GM12878 (cell line): ENCODE data around the gene SLC7A10. TPM values are rescaled to one million over a fixed set of nuclear protein-coding genes. Genes with fewer than 3 reads are reported as not detected.

Experiments
- ATAC-seq: fragments of 200-7000 bp; cut with Tn5 transposase; 3 replicates; pipeline ENCODE4 v1.9.1; 2020; ENCODE audit warnings: mild to moderate bottlenecking, moderate library complexity
- BruUV-seq: library from RNA; stranded (reverse); fragments of 400-500 nt; replicated peaks from 2 replicates; lab custom pipeline; 2021; lab: Mats Ljungman, UMichigan
- CTCF ChIA-PET: fragments of 300-600 bp; sonication (Branson Sonifier 250); formaldehyde crosslinking; extraction: SDS; loops from one replicate; lab custom pipeline; 2021; ENCODE audit warnings: inconsistent platforms; lab: Yijun Ruan, JAX
- POLR2A ChIA-PET: fragments of 350-600 bp; formaldehyde crosslinking; extraction: SDS; loops from one replicate; lab custom pipeline; 2021; ENCODE audit warnings: inconsistent platforms; lab: Charles Lee
- RAD21 ChIA-PET: fragments of 300-600 bp; sonication (Branson Sonifier 250); formaldehyde crosslinking; loops from one replicate; lab custom pipeline; 2023; ENCODE audit warnings: antibody characterized with exemption; ENCODE audit not compliant: unreplicated experiment; lab: Charles Lee
- SMC1A ChIA-PET: fragments of 300-600 bp; sonication (Branson Sonifier 250); formaldehyde crosslinking; loops from one replicate; lab custom pipeline; 2023; ENCODE audit not compliant: unreplicated experiment, uncharacterized antibody; lab: Charles Lee
- DNase-seq: peaks from one replicate; pipeline ENCODE4 v3.0.0-alpha.2; 2011; ENCODE audit warnings: low read depth, low spot score
- FAIRE-seq: peaks from 3 replicates; lab custom pipeline; 2011; peaks lifted over from hg19 to GRCh38; lab: Jason Lieb, UNC
- H2AFZ ChIP-seq: 2 replicates; pipeline ENCODE4 v1.6.0; 2011; ENCODE audit warnings: low read depth, low read length, control low read depth; ENCODE audit not compliant: control insufficient read depth
- H3K27ac ChIP-seq: 2 replicates; pipeline ENCODE4 v1.5.1; 2011; ENCODE audit warnings: control low read depth; ENCODE audit not compliant: control insufficient read depth, insufficient read depth
- H3K27me3 ChIP-seq, 2 experiments: replicated peaks in 1 of 2; 2 replicates each; pipeline versions ENCODE4 v1.6.0 to v1.6.1; 2011; ENCODE audit warnings: low read length in 1 of 2; ENCODE audit not compliant: control insufficient read depth in 2 of 2, insufficient read depth in 2 of 2
- H3K36me3 ChIP-seq, 2 experiments: 2 replicates each; pipeline ENCODE4 v1.5.1; 2011; ENCODE audit warnings: low read length in 1 of 2; ENCODE audit not compliant: control insufficient read depth in 2 of 2, insufficient read depth in 2 of 2
- H3K4me1 ChIP-seq: 2 replicates; pipeline ENCODE4 v1.6.1; 2011; ENCODE audit warnings: mild to moderate bottlenecking, low read length, moderate library complexity, mixed read lengths; ENCODE audit not compliant: control insufficient read depth, insufficient read depth
- H3K4me2 ChIP-seq: 2 replicates; pipeline ENCODE4 v1.6.0; 2011; ENCODE audit warnings: control low read depth; ENCODE audit not compliant: control insufficient read depth, insufficient read depth
- H3K4me3 ChIP-seq: fragments of 200-600 bp; sonication (generic); 2 replicates; pipeline ENCODE4 v1.5.1; 2016
- H3K79me2 ChIP-seq: 2 replicates; pipeline ENCODE4 v1.6.0; 2011; ENCODE audit warnings: low read length; ENCODE audit not compliant: control insufficient read depth, insufficient read depth
- H3K9ac ChIP-seq: 2 replicates; pipeline ENCODE4 v1.8.0; 2011; ENCODE audit warnings: low read length, control low read depth, mixed read lengths; ENCODE audit not compliant: control insufficient read depth, insufficient read depth
- H3K9me3 ChIP-seq: replicated peaks from 3 replicates; pipeline ENCODE4 v1.5.1; 2011; ENCODE audit warnings: mild to moderate bottlenecking, low read length; ENCODE audit not compliant: control insufficient read depth, insufficient read depth
- H4K20me1 ChIP-seq: 2 replicates; pipeline ENCODE4 v1.6.0; 2011; ENCODE audit not compliant: control insufficient read depth, insufficient read depth
- ATF7 ChIP-seq: fragments of 450-650 bp; IDR thresholded peaks from 2 replicates; pipeline ENCODE4 v1.6.1; 2016; ENCODE audit warnings: low read depth, mild to moderate bottlenecking
- BCL11A ChIP-seq: IDR thresholded peaks from 2 replicates; pipeline ENCODE4 v1.6.1; 2011; ENCODE audit warnings: low read depth, low read length
- BHLHE40 ChIP-seq, 2 experiments: fragments of 450-650 bp in 1 of 2; IDR thresholded peaks; 2 replicates each; pipeline ENCODE4 v1.6.1; 2011 to 2017; ENCODE audit warnings: low read depth in 2 of 2, borderline replicate concordance in 1 of 2, improper control_type of control experiment in 1 of 2, low read length in 1 of 2, mild to moderate bottlenecking in 1 of 2
- CREB1 ChIP-seq: IDR thresholded peaks from 2 replicates; pipeline ENCODE4 v1.6.1; 2012; ENCODE audit warnings: low read depth, mild to moderate bottlenecking, inconsistent platforms
- EGR1 ChIP-seq, 2 experiments: IDR thresholded peaks; 1 replicate in 1 of 2; 2 replicates in 1 of 2; pipeline ENCODE4 v1.6.1; 2011 to 2012; ENCODE audit warnings: low read depth in 2 of 2, low read length in 2 of 2, borderline replicate concordance in 1 of 2, mild to moderate bottlenecking in 1 of 2, moderate library complexity in 1 of 2
- ESRRA ChIP-seq: IDR thresholded peaks from 2 replicates; pipeline ENCODE4 v1.6.1; 2012; ENCODE audit warnings: mild to moderate bottlenecking, low read length, improper control_type of control experiment
- IKZF1 ChIP-seq: fragments of 450-650 bp; conservative IDR thresholded peaks from 2 replicates; pipeline ENCODE4 v1.6.1; 2017; ENCODE audit warnings: antibody characterized with exemption, mild to moderate bottlenecking
- IKZF2 ChIP-seq, 2 experiments: fragments of 450-650 bp; IDR thresholded peaks; 2 replicates each; pipeline ENCODE4 v1.6.1; 2017; ENCODE audit warnings: mild to moderate bottlenecking in 2 of 2, moderate library complexity in 2 of 2
- MEF2B ChIP-seq: fragments of 450-650 bp; IDR thresholded peaks from 2 replicates; pipeline ENCODE4 v1.6.1; 2018; ENCODE audit warnings: mild to moderate bottlenecking, moderate library complexity; ENCODE audit not compliant: partially characterized antibody, poor library complexity, severe bottlenecking
- RCOR1 ChIP-seq: conservative IDR thresholded peaks from 2 replicates; pipeline ENCODE4 v1.6.1; 2012; ENCODE audit warnings: low read depth, low read length, improper control_type of control experiment
- SMAD1 ChIP-seq: fragments of 450-650 bp; IDR thresholded peaks from 2 replicates; pipeline ENCODE4 v1.6.1; 2018; ENCODE audit warnings: mild to moderate bottlenecking, low read depth; ENCODE audit not compliant: partially characterized antibody
- ZBTB11 ChIP-seq: fragments of 450-650 bp; formaldehyde crosslinking; IDR thresholded peaks from 2 replicates; pipeline ENCODE4 v1.5.0; 2022; ENCODE audit warnings: mild to moderate bottlenecking, missing genetic modification characterization
- WGBS: methylation state at CpG from one replicate; pipeline ENCODE4 v1.1.6; 2016; ENCODE audit warnings: low lambda C conversion rate; ENCODE audit not compliant: insufficient replicate concordance, insufficient coverage; ENCODE audit errors: missing lambda C conversion rate; 5-methylcytosine and 5-hydroxymethylcytosine counted together
- in situ Hi-C: fragments of 300-500 bp; cut with MboI; formaldehyde crosslinking; loops from 9 replicates; pipeline ENCODE4 v1.14.3; 2018; ENCODE audit warnings: mixed read lengths
- intact Hi-C: fragments of 100-400 bp; cut with micrococcal nuclease; formaldehyde crosslinking; loops from one replicate; pipeline ENCODE4 v1.14.2; 2022; ENCODE audit not compliant: unreplicated experiment
- polyA plus RNA-seq, 11 experiments: library from polyadenylated mRNA; depleted of rRNA in 4 of 11; unstranded in 6 of 11; stranded (reverse) in 5 of 11; fragments of >200 nt; fragmentation: Nextera tagmentation in 4 of 11; fragmentation: Illumina TruSeq in 1 of 11; extraction: Ambion mirVana in 4 of 11; extraction: Trizol in 1 of 11; gene quantifications; 1 replicate in 1 of 11; 2 replicates in 10 of 11; pipeline versions ENCODE4 v1.2.1 to v1.2.3, GENCODE V29; 2011 to 2016; ENCODE audit warnings: inconsistent platforms in 2 of 11, missing spikeins in 2 of 11, low read depth in 1 of 11
- total RNA-seq, 4 experiments: library from RNA; depleted of rRNA in 3 of 4; stranded (reverse); fragments of >200 nt in 3 of 4; fragmentation: Illumina TruSeq in 1 of 4; extraction: Trizol in 1 of 4; gene quantifications; 2 replicates each; pipeline versions ENCODE4 v1.2.1 to v1.2.3, GENCODE V29; 2013 to 2021
- TF ChIP-seq, protein P1 (sequence below): IDR thresholded peaks from 2 replicates; pipeline ENCODE4 v1.6.1; 2011; ENCODE audit warnings: borderline replicate concordance, low read depth, mild to moderate bottlenecking, moderate library complexity, low read length; ENCODE audit not compliant: insufficient read depth, poor library complexity, severe bottlenecking

Gene SLC7A10
- total and polyA plus RNA-seq, 10 of the 15 experiments (the other 5 are each of a cell fraction or from before 2014, with no cell fraction given), result not detected

DNA sequence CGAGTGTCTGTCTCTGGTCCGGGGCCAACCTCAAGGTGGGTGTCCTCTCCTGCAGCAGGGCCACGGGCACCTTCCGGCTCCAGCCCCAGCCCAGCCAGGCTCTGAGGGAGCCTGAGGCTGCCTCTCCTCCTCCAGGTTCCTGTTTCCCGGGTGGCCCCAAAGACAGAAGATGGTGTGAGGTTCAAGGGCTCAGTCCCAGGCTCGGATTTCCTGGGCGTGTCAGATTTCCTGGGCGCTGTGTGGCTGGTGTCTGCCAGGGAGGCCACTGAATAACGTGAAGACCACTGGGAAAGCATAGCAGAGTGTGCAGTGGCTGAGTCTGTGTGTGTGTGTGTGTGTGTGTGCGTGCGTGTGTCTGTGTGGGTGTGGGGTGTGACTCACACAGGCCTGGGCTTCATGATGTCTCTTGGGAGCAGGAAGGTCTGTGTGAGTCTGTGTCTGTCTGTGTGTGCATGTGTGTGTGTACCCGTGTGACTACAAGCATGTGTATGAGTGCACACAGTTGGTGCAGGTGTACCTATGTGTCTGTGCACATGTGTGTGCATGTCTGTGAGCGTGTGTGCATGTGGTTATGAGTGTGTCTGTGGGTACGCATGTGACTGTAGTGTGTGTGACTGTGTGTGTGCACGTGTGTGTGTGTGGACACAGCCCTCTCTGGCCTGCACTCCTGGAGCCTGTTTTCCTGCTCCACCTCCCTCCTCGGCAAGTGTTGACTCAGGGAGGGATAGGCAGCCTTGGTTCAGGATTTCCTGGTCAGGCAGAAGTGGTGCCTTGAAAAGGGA, 48.4 kb upstream of the SLC7A10 start:
- Histone ChIP-seq H3K79me2 (no peaks in the 10 kb centered on the region), H3K4me2 (no peak overlapping the region), H3K27ac (no peak overlapping the region), H3K9ac (no peak overlapping the region), H4K20me1 (no peaks in the 10 kb centered on the region), H3K4me1 (no peaks in the 10 kb centered on the region)
- in situ Hi-C loops, result no loop called here
- FAIRE-seq, result peak; percentile 35
- SMC1A ChIA-PET, result no interaction called here
- ATAC-seq, result peak; percentile 47
- CTCF ChIA-PET, result no interaction called here
- DNase-seq, result no peak
- peak; percentile 62 for TF ChIP-seq MEF2B
- no peak for TF ChIP-seq SMAD1
- TF ChIP-seq ESRRA, result no peak
- no peak for TF ChIP-seq BCL11A
- TF ChIP-seq CREB1, result no peak
- TF ChIP-seq ZBTB11 (CRISPR knock-in tag), result no peak
- TF ChIP-seq RCOR1, result no peak
- peak in 1 of 2 experiments; percentile 31; a peak in 1 of 4 replicates for TF ChIP-seq IKZF2 (IDR thresholded peaks at IDR 0.05)
- peak in 1 of 2 experiments; percentile 28; a peak in 1 of 4 replicates for TF ChIP-seq BHLHE40 (IDR thresholded peaks at IDR 0.05; ENCODE audit: borderline replicate concordance in 1 of 2, low read depth in 2 of 2, low read length in 1 of 2)
- TF ChIP-seq, protein P1, sequence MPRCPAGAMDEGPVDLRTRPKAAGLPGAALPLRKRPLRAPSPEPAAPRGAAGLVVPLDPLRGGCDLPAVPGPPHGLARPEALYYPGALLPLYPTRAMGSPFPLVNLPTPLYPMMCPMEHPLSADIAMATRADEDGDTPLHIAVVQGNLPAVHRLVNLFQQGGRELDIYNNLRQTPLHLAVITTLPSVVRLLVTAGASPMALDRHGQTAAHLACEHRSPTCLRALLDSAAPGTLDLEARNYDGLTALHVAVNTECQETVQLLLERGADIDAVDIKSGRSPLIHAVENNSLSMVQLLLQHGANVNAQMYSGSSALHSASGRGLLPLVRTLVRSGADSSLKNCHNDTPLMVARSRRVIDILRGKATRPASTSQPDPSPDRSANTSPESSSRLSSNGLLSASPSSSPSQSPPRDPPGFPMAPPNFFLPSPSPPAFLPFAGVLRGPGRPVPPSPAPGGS, result peak; percentile 21
- TF ChIP-seq EGR1 (IDR thresholded peaks at IDR 0.05; ENCODE audit: borderline replicate concordance in 1 of 2, low read depth in 2 of 2, low read length in 2 of 2), result no peak
- TF ChIP-seq ATF7, result 0 out of 2 replicates have a peak, but pooled peaks have one; percentile 31
- TF ChIP-seq IKZF1, result peak; percentile 32; the same call in 1 of the 2 replicates
- TF ChIP-seq, all 136 proteins: peak for 6
- ChIA-PET RAD21 (no interaction called here), POLR2A (no interaction called here)
- Histone ChIP-seq H3K27me3 (no peaks in the 10 kb centered on the region), H3K9me3 (no peaks in the 10 kb centered on the region), H3K36me3 (no peaks in the 10 kb centered on the region), H2AFZ (no peak overlapping the region), H3K4me3 (no peak overlapping the region)
- BruUV-seq, result no TSS peak
- intact Hi-C loops, result no loop called here
- WGBS, result 28% methylated on average over 16 of the region's 16 CpGs
